ENCODE measurements around the gene HMX3. TPM values are rescaled to one million over a fixed set of nuclear protein-coding genes. Genes with fewer than 3 reads are reported as not detected.
A peak's percentile ranks its signal among the peaks of the same experiment; 100 is the strongest.
"Not testable (repeated sequence)": the region's sequence is repeated elsewhere in the genome, so short reads cannot be mapped to it uniquely, and the experiment has no call there.

Gene HMX3
- total and polyA plus RNA-seq, 5 donors from 2014 or later = not detected

DNA sequence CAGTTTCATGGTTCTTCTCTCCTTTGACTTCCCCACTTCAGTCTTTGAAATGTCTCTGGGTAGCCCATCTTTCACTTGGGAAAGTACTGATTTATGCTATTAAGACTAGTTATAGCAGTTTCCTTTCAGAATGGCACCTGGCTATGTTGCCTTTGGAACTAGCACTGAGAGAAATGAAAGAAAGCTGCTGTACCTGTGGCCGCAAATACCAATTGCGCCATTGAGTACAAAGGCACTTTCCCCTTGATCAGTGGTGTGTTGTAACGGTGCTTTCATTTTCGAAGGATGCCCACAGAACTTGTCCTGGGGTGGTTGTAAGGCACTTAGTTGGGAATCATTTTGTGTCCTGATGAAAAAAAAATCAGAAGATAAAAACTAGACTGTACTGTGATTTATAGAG lies 35.2 kb downstream of the HMX3 start:
- peaks cover 56% of the 10 kb centered on the region for H3K36me3 ChIP-seq (ENCODE audit: control insufficient read depth, insufficient read depth, low read length)
- H3K9me3 Mint-ChIP-seq = peaks cover 0 to 2% (median 0%) of the 10 kb centered on the region in 7 donors
- no peak overlapping the region for H3K27ac ChIP-seq (ENCODE audit: insufficient read depth, low read length, poor library complexity, severe bottlenecking)
- no peaks in the 10 kb centered on the region for H3K27me3 Mint-ChIP-seq
- H3K27me3 ChIP-seq (ENCODE audit: control insufficient read depth, insufficient read depth, low read length) = no peaks in the 10 kb centered on the region
- peaks cover 17 to 35% (median 33%) of the 10 kb centered on the region in 4 donors for H3K4me1 Mint-ChIP-seq
- H3K9me3 ChIP-seq (ENCODE audit: control insufficient read depth in 2 of 2, low read length in 2 of 2) = no peaks in the 10 kb centered on the region
- peaks cover 2% of the 10 kb centered on the region for H3K4me1 ChIP-seq (ENCODE audit: control insufficient read depth, insufficient read depth, low read length, poor library complexity, severe bottlenecking)
- ATAC-seq (ENCODE audit: low read depth in 2 of 2) (no peak), DNase-seq (no peak)
- no peak overlapping the region for H3K27ac Mint-ChIP-seq
- H3K4me3 Mint-ChIP-seq = no peak overlapping the region
- H3K36me3 Mint-ChIP-seq = peaks cover 46% of the 10 kb centered on the region
- H3K4me3 ChIP-seq (ENCODE audit: low read depth, low read length) = no peak overlapping the region

DNA sequence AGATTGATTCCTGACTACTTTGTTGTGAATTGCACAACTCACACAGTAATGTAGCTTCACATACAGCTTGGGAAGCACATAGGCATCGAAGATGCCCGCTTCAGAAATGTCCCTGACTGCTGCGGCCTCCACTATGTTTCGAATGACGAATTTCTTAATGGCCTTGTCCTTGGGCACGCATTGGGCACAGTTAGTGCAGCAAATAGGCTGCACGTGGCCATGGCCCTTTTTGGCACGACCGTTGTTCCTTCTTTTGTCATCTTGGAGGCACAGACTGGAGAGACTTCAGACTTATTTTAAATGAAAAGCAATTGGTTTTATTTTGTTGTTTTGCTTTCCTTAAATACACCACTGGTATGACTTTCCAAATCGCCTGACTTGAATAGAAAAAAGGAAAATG lies 35.8 kb downstream of the HMX3 start:
- not testable (repeated sequence) for H3K4me1 ChIP-seq (ENCODE audit: control insufficient read depth, insufficient read depth, low read length, poor library complexity, severe bottlenecking); H3K27me3 ChIP-seq (ENCODE audit: control insufficient read depth, insufficient read depth, low read length); H3K27ac ChIP-seq (ENCODE audit: insufficient read depth, low read length, poor library complexity, severe bottlenecking); DNase-seq; H3K4me3 ChIP-seq (ENCODE audit: low read depth, low read length); H3K4me3 Mint-ChIP-seq; H3K9me3 ChIP-seq (ENCODE audit: control insufficient read depth in 2 of 2, low read length in 2 of 2); H3K9me3 Mint-ChIP-seq; H3K27ac Mint-ChIP-seq; ATAC-seq (ENCODE audit: low read depth in 2 of 2); H3K27me3 Mint-ChIP-seq
- peaks cover 52% of the 10 kb centered on the region for H3K36me3 ChIP-seq (ENCODE audit: control insufficient read depth, insufficient read depth, low read length)
- peaks cover 50% of the 10 kb centered on the region for H3K36me3 Mint-ChIP-seq
- H3K4me1 Mint-ChIP-seq = peaks cover 22 to 30% (median 29%) of the 10 kb centered on the region in 4 donors

DNA sequence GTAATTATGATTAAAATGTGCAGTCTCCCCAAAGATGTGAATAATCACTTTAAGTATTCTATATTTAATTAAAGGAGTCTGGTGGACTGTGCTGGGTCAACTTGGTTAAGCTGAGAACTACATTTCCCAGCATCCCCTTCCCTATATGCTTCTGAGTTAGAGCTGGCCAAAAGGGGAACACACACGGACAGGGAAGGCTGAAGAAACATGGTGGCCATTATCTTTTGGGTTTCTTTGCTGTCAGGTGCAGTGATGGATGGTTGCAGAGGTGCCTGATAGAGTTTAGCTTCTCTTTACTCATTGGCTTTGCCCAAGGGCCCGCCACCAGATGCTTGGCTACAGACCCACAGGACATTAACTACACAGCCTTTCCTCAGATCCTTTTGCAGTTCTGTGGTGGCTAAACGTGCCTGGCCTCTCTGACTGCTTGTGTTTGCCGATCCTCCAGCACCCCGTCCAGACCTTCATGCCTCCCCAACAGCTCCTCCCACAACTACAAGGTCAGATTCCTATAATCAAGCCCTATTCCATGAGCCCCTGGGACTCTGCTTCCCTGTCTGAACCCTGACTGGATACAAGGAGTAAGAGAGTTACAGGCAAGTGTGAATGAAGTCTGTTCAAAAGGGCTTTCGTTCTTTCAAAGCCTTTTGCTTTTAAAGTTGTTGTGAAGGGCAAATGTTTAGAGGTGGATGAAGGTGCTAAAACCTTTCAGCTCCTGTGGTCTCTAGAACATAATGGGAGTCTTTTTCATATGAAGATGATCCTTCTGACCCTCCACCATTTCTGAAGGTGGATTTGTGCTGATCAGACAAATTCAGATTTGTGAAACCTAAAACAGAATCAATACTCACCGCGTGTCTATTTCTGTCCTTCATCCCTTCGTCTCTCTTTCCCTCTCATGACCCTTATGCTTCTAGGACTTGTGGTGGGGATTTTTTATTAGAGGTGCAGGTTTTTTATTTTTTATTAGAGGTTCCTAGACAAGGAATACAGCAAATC lies 39.9 kb downstream of the HMX3 start:
- peak overlapping the region in 2 of 3 donors; percentile 27 to 46 for H3K27ac Mint-ChIP-seq

DNA sequence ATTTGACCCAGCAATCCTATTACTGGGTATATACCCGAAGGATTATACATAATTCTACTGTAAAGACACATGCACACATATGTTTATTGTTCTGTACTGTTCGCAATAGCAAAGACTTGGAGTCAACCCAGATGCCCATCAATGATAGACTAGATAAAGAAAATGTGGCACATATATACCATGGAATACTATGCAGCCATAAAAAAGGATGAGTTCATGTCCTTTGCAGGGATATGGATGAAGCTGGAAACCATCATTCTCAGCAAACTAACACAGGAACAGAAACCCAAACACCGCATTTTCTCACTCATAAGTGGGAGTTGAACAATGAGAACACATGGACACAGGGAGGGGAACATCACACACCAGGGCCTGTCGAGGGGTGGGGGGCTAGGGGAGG lies 42.6 kb downstream of the HMX3 start:
- ATAC-seq (ENCODE audit: low read depth in 2 of 2); H3K27me3 ChIP-seq (ENCODE audit: control insufficient read depth, insufficient read depth, low read length); H3K4me1 ChIP-seq (ENCODE audit: control insufficient read depth, insufficient read depth, low read length, poor library complexity, severe bottlenecking); H3K27ac Mint-ChIP-seq; H3K4me3 Mint-ChIP-seq; H3K9me3 ChIP-seq (ENCODE audit: control insufficient read depth in 2 of 2, low read length in 2 of 2); H3K4me3 ChIP-seq (ENCODE audit: low read depth, low read length); H3K27me3 Mint-ChIP-seq; H3K27ac ChIP-seq (ENCODE audit: insufficient read depth, low read length, poor library complexity, severe bottlenecking); DNase-seq: not testable (repeated sequence)
- Mint-ChIP-seq H3K4me1 (peaks cover 12 to 19% (median 15%) of the 10 kb centered on the region in 4 donors), H3K36me3 (peaks cover 53% of the 10 kb centered on the region), H3K9me3 (peaks cover 0 to 10% (median 4%) of the 10 kb centered on the region in 7 donors)
- H3K36me3 ChIP-seq (ENCODE audit: control insufficient read depth, insufficient read depth, low read length) = peaks cover 23% of the 10 kb centered on the region

More for the DNA sequence above, 39.9 kb downstream of the HMX3 start:
- peaks cover 53% of the 10 kb centered on the region for H3K36me3 Mint-ChIP-seq
- peaks cover 0 to 4% (median 2%) of the 10 kb centered on the region in 7 donors for H3K9me3 Mint-ChIP-seq
- no peak overlapping the region for H3K27ac ChIP-seq (ENCODE audit: insufficient read depth, low read length, poor library complexity, severe bottlenecking)
- H3K27me3 Mint-ChIP-seq = no peaks in the 10 kb centered on the region
- peaks cover 12 to 24% (median 19%) of the 10 kb centered on the region in 4 donors for H3K4me1 Mint-ChIP-seq
- H3K9me3 ChIP-seq (ENCODE audit: control insufficient read depth in 2 of 2, low read length in 2 of 2) = no peaks in the 10 kb centered on the region
- H3K36me3 ChIP-seq (ENCODE audit: control insufficient read depth, insufficient read depth, low read length) = peaks cover 38% of the 10 kb centered on the region
- DNase-seq (no peak), ATAC-seq (ENCODE audit: low read depth in 2 of 2) (no peak)
- H3K27me3 ChIP-seq (ENCODE audit: control insufficient read depth, insufficient read depth, low read length) = no peaks in the 10 kb centered on the region
- no peaks in the 10 kb centered on the region for H3K4me1 ChIP-seq (ENCODE audit: control insufficient read depth, insufficient read depth, low read length, poor library complexity, severe bottlenecking)
- no peak overlapping the region for H3K4me3 ChIP-seq (ENCODE audit: low read depth, low read length)
- no peak overlapping the region for H3K4me3 Mint-ChIP-seq

DNA sequence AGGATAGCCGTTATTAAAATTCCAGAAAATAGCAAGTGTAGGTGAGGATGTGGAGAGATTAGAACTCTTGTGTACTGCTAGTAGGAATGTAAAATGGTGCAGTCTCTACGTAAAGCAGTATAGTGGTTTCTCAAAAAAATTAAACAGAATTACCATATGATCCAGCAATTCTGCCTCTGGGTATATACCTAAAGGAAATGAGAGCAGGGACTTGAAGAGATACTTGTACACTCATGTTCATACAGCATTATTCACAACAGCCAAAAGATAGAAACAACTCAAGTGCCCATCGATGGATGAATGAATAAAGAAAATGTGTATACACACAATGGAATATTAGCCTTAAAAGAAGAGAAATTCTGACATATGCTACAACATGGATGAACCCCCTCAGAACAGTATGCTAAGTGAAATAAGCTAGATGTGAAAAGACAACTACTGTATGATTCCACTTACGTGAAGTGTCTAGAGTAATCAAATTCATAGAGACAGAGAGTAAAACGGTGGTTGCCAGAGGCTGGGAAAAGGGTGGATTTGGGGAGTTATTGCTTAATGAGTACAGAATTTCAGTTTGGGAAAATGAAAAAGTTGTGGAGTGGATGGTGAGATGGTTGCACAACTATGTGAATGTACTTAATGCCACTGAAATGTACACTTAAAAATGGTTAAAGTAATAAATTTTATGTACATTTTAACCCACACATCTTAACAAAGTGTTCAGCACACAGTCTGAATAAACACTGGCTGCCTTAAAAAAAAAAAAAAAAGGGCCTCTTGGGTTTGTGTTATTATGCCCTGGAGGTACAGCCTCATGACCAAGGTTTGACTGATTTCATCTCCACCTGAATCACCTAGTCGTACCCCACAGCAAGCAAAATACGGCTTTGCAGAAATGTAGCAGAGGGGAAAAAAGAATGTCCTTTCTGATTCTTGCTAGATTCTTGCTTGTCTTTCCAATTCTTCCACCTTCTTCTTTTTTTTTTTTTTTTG lies 44.6 kb downstream of the HMX3 start:
- DNase-seq = no peak
- Mint-ChIP-seq H3K4me3 (no peak overlapping the region), H3K27ac (peak overlapping the region in 2 of 3 donors; percentile 27 to 32), H3K36me3 (peaks cover 51% of the 10 kb centered on the region), H3K4me1 (peaks cover 0 to 9% (median 4%) of the 10 kb centered on the region in 4 donors), H3K9me3 (peaks cover 0 to 14% (median 7%) of the 10 kb centered on the region in 7 donors), H3K27me3 (no peaks in the 10 kb centered on the region)
- no peaks in the 10 kb centered on the region for H3K27me3 ChIP-seq (ENCODE audit: control insufficient read depth, insufficient read depth, low read length)
- H3K27ac ChIP-seq (ENCODE audit: insufficient read depth, low read length, poor library complexity, severe bottlenecking) = no peak overlapping the region
- no peak overlapping the region for H3K4me3 ChIP-seq (ENCODE audit: low read depth, low read length)
- ATAC-seq (ENCODE audit: low read depth in 2 of 2) = no peak
- H3K4me1 ChIP-seq (ENCODE audit: control insufficient read depth, insufficient read depth, low read length, poor library complexity, severe bottlenecking) = no peaks in the 10 kb centered on the region
- peaks cover 16 to 20% of the 10 kb centered on the region in 2 experiments for H3K9me3 ChIP-seq (ENCODE audit: control insufficient read depth in 2 of 2, low read length in 2 of 2)
- H3K36me3 ChIP-seq (ENCODE audit: control insufficient read depth, insufficient read depth, low read length) = peaks cover 23% of the 10 kb centered on the region

DNA sequence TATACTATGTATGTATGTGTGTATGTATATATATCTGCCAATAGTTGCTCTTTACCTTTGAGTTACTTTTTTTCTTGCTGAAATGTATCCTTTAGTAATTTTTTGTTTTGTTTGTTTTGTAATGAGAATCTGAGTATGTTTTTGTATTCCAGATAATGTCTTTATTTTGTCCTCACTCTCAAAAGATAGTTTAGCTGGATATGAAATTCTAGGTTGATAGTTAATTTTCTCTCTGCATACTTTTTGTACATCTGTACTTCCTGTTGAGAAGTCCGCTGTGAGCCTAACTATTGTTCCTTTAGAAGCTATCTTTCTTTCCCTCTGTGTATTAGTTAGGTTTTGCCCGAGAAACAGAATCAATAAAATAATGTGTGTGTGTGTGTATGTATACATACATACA lies 48.0 kb downstream of the HMX3 start:
- H3K4me3 Mint-ChIP-seq = no peak overlapping the region
- peaks cover 41% of the 10 kb centered on the region for H3K36me3 Mint-ChIP-seq

DNA sequence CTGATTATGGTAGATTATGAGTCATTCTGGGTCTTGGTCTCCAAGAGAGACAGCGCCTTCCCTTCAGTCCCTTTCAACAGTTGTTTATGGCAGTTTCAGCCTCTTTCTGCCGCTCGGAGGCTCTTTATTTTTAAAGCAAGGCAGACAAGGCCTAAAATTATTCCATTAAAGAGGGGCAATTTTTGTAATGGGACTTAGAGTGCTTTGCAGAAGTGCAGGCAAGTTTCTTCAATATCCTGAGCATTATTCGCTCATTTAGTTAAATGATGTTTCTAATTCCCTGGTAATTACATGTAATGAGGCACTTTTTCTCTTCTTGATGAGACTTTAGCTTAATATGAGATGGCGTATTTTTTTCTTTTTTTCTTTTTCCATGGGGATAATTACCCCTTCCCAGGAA lies 52.0 kb downstream of the HMX3 start:
- Histone ChIP-seq H3K27me3 (ENCODE audit: control insufficient read depth, insufficient read depth, low read length) (no peaks in the 10 kb centered on the region), H3K4me1 (ENCODE audit: control insufficient read depth, insufficient read depth, low read length, poor library complexity, severe bottlenecking) (no peaks in the 10 kb centered on the region), H3K36me3 (ENCODE audit: control insufficient read depth, insufficient read depth, low read length) (peaks cover 34% of the 10 kb centered on the region), H3K9me3 (ENCODE audit: control insufficient read depth in 2 of 2, low read length in 2 of 2) (peaks cover 20% of the 10 kb centered on the region in 2 experiments), H3K4me3 (ENCODE audit: low read depth, low read length) (no peak overlapping the region), H3K27ac (ENCODE audit: insufficient read depth, low read length, poor library complexity, severe bottlenecking) (no peak overlapping the region)
- no peak overlapping the region for H3K4me3 Mint-ChIP-seq
- no peak for DNase-seq
- peaks cover 0 to 22% (median 6%) of the 10 kb centered on the region in 7 donors for H3K9me3 Mint-ChIP-seq
- no peak overlapping the region for H3K27ac Mint-ChIP-seq
- no peaks in the 10 kb centered on the region for H3K27me3 Mint-ChIP-seq
- no peak for ATAC-seq (ENCODE audit: low read depth in 2 of 2)
- H3K4me1 Mint-ChIP-seq = peaks cover 0 to 11% (median 4%) of the 10 kb centered on the region in 4 donors
- H3K36me3 Mint-ChIP-seq = peaks cover 67% of the 10 kb centered on the region

More for the DNA sequence above, 48.0 kb downstream of the HMX3 start:
- Histone ChIP-seq H3K4me1 (ENCODE audit: control insufficient read depth, insufficient read depth, low read length, poor library complexity, severe bottlenecking) (no peaks in the 10 kb centered on the region), H3K27ac (ENCODE audit: insufficient read depth, low read length, poor library complexity, severe bottlenecking) (no peak overlapping the region), H3K9me3 (ENCODE audit: control insufficient read depth in 2 of 2, low read length in 2 of 2) (peaks cover 20% of the 10 kb centered on the region in 2 experiments), H3K36me3 (ENCODE audit: control insufficient read depth, insufficient read depth, low read length) (peaks cover 17% of the 10 kb centered on the region), H3K4me3 (ENCODE audit: low read depth, low read length) (no peak overlapping the region), H3K27me3 (ENCODE audit: control insufficient read depth, insufficient read depth, low read length) (no peaks in the 10 kb centered on the region)
- peak overlapping the region in 1 of 3 donors; percentile 6 for H3K27ac Mint-ChIP-seq
- peaks cover 0 to 15% (median 2%) of the 10 kb centered on the region in 4 donors for H3K4me1 Mint-ChIP-seq
- H3K27me3 Mint-ChIP-seq = no peaks in the 10 kb centered on the region
- peaks cover 0 to 22% (median 6%) of the 10 kb centered on the region in 7 donors for H3K9me3 Mint-ChIP-seq
- no peak for DNase-seq
- ATAC-seq (ENCODE audit: low read depth in 2 of 2) = no peak

Data from CD4-positive, CD25-positive, alpha-beta regulatory T cell (primary cell).